T follicular helper cell (primary cell): Measurements from ENCODE around the gene CCDC15.
"Not testable (repeated sequence)": the region's sequence is repeated elsewhere in the genome, so short reads cannot be mapped to it uniquely, and the experiment has no call there.

Experiments used
- DNase-seq: peaks from one replicate; pipeline ENCODE4 v3.0.0-alpha.2; 2020; ENCODE audit warnings: low read depth

CCDC15 gene

GRCh38 chr11:125082040-125082439 lies 128.0 kb downstream of the CCDC15 start:
- DNase-seq: no peak

GRCh38 chr11:125082611-125083311 lies 128.8 kb downstream of the CCDC15 start:
- no peak for DNase-seq

GRCh38 chr11:125083312-125084056 lies 129.5 kb downstream of the CCDC15 start:
- no peak for DNase-seq

- DNase-seq: no peak
Observed at GRCh38 chr11:125084057-125084416, 130.0 kb downstream of the CCDC15 start.

GRCh38 chr11:125084761-125085231 lies 130.8 kb downstream of the CCDC15 start:
- no peak for DNase-seq

GRCh38 chr11:125085301-125086081 lies 131.5 kb downstream of the CCDC15 start:
- DNase-seq: no peak

GRCh38 chr11:125086633-125087296 lies 132.8 kb downstream of the CCDC15 start:
- no peak for DNase-seq

DNA sequence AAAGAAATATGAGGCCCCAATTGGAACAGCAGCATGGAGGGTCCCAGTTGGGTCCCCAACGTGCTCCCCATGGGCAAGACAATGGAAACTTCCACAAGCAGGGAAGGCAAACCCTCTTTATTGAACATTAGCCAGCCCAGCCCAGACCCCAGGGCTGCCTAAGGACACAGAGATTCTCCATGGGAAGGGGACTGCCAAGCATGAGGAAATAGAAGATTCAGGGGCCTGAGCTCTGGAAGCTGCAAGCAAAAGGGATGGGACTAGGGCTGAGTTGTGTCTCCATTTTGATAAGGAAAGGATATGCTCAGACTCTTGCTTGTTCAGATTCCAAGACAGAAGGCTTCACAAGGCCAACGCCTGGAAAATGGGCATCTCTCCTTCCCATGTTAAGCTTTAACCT lies 134.1 kb downstream of the CCDC15 start:
- DNase-seq: no peak

DNA sequence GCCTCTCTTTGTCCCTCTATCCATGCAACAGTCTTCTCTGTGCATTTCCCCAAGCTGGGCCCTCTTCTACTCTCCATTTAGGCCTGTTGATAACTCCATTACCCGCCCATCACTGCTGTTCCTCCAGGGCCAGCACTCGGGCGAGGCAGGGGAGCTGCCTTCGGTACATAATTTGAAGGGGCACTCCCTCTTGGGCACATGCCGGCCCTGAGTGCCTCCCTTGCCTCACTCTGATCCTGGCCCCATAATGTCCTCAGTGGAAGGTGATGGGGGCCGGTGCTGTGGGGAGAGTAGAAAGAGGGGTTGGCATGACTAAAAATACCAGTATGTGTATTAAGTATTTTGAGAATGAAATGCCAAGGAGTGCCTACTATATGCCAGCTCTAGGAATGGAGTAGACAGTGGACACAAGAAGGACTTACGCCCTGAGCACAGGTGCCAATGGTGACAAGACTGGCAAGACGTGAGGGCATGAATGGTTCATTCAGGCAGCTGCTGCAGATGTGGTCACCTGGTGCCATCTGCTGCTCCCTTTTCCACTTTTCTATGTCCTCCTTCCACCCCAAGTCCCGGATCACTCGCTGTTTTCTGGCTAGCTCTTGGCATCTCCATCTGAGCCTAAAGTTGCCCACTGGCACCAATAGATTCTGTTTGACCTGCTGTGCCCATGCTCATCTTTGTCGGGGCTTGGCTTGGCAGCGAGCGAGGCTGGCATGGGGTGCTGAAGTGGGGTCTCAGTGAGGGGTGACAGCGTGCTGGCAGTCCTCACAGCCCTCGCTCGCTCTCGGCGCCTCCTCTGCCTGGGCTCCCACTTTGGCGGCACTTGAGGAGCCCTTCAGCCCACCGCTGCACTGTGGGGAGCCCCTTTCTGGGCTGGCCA lies 134.8 kb downstream of the CCDC15 start:
- DNase-seq: no peak

GRCh38 chr11:125089481-125089880 lies 135.5 kb downstream of the CCDC15 start:
- DNase-seq: not testable (repeated sequence)

- DNase-seq: not testable (repeated sequence)
Observed at GRCh38 chr11:125090151-125090550, 136.1 kb downstream of the CCDC15 start.

- DNase-seq: no peak
Observed at GRCh38 chr11:125090816-125091215, 136.8 kb downstream of the CCDC15 start.
